Osteocyte (in vitro differentiated cells): ENCODE results near the gene SNTB2. TPM values are rescaled to one million over a fixed set of nuclear protein-coding genes. Genes with fewer than 3 reads are reported as not detected.

ENCODE experiments used
- DNase-seq: peaks from one replicate; pipeline ENCODE4 v3.0.0; 2021; ENCODE audit warnings: mixed read lengths; ENCODE audit not compliant: unreplicated experiment; ENCODE audit errors: extremely low spot score
- H3K27ac Mint-ChIP-seq: one replicate; pipeline ENCODE4 v1.8.0; 2021; ENCODE audit warnings: mild to moderate bottlenecking, mixed read lengths; ENCODE audit not compliant: unreplicated experiment
- H3K27me3 Mint-ChIP-seq: one replicate; pipeline ENCODE4 v1.8.0; 2021; ENCODE audit warnings: mixed read lengths; ENCODE audit not compliant: unreplicated experiment
- H3K36me3 Mint-ChIP-seq: one replicate; pipeline ENCODE4 v1.8.0; 2021; ENCODE audit warnings: mixed read lengths; ENCODE audit not compliant: unreplicated experiment
- H3K4me1 Mint-ChIP-seq: one replicate; pipeline ENCODE4 v1.8.0; 2021; ENCODE audit warnings: mixed read lengths; ENCODE audit not compliant: unreplicated experiment
- H3K4me3 Mint-ChIP-seq: one replicate; pipeline ENCODE4 v1.8.0; 2021; ENCODE audit warnings: mild to moderate bottlenecking, moderate library complexity, mixed read lengths; ENCODE audit not compliant: unreplicated experiment
- H3K9me3 Mint-ChIP-seq: one replicate; pipeline ENCODE4 v1.8.0; 2021; ENCODE audit warnings: mixed read lengths; ENCODE audit not compliant: unreplicated experiment
- total RNA-seq: library from RNA; stranded (reverse); gene quantifications from 2 replicates; pipeline ENCODE4 v1.2.1, GENCODE V29; 2021
- TF ChIP-seq, protein P1 (sequence below): fragments of 200-600 bp; sonication (generic); IDR thresholded peaks from 2 replicates; pipeline ENCODE4 v1.5.0; 2021; ENCODE audit warnings: antibody characterized with exemption, mild to moderate bottlenecking, moderate library complexity

The SNTB2 gene
- total RNA-seq, 1 donor from 2014 or later = 39.6 TPM

DNA sequence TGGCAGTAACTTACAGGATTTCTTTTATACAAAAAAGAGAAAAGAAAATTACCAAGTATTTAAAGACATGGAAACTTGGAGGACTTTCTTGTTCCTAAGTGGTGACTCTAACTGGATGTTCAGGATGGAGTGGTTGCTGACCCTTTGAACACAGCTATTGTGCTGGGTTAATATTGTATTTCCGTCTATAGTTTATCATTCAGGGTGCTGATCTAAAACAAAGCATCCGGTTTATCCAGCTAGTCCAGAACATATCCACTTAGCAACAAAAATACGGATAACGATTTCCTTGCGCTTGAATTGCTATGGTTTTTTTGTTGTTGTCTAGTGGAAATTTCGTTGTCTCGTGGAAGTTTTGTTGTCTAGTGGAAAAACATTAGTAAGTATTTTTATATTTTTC is 38.2 kb downstream of the SNTB2 start:
- no peak for DNase-seq
- TF ChIP-seq, protein P1, sequence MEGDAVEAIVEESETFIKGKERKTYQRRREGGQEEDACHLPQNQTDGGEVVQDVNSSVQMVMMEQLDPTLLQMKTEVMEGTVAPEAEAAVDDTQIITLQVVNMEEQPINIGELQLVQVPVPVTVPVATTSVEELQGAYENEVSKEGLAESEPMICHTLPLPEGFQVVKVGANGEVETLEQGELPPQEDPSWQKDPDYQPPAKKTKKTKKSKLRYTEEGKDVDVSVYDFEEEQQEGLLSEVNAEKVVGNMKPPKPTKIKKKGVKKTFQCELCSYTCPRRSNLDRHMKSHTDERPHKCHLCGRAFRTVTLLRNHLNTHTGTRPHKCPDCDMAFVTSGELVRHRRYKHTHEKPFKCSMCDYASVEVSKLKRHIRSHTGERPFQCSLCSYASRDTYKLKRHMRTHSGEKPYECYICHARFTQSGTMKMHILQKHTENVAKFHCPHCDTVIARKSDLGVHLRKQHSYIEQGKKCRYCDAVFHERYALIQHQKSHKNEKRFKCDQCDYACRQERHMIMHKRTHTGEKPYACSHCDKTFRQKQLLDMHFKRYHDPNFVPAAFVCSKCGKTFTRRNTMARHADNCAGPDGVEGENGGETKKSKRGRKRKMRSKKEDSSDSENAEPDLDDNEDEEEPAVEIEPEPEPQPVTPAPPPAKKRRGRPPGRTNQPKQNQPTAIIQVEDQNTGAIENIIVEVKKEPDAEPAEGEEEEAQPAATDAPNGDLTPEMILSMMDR = no peak
- Mint-ChIP-seq H3K9me3 (no peaks in the 10 kb centered on the region), H3K27ac (no peak overlapping the region), H3K4me3 (no peak overlapping the region), H3K4me1 (peaks cover 11% of the 10 kb centered on the region), H3K27me3 (no peaks in the 10 kb centered on the region), H3K36me3 (no peaks in the 10 kb centered on the region)

GRCh38 chr16:69233124-69233523 is 46.2 kb downstream of the SNTB2 start:
- no peak overlapping the region for H3K4me3 Mint-ChIP-seq
- TF ChIP-seq, protein P1 = no peak
- H3K4me1 Mint-ChIP-seq = peaks cover 19% of the 10 kb centered on the region
- no peaks in the 10 kb centered on the region for H3K36me3 Mint-ChIP-seq
- no peaks in the 10 kb centered on the region for H3K9me3 Mint-ChIP-seq
- peak overlapping the region; percentile 23 for H3K27ac Mint-ChIP-seq
- DNase-seq = no peak
- no peaks in the 10 kb centered on the region for H3K27me3 Mint-ChIP-seq

DNA sequence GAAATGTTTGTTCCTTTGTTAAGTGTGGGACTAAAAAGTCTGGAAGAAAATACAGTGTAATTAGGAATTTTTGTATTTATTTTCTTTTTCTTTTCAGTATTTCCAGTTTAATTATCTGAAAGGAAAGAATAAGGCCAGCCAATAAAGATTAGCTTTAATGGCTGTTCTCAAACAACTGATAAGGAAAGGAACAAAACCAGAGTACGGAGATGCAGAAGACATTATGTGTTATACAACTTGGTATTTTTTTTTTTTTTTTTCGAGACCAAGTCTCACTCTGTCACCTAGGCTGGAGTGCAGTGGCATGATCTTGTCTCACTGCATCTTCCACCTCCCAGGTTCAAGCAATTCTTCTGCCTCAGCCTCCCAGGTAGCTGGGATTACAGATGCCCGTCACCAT is 47.5 kb downstream of the SNTB2 start:
- Mint-ChIP-seq H3K4me3 (no peak overlapping the region), H3K27me3 (no peaks in the 10 kb centered on the region), H3K4me1 (peaks cover 19% of the 10 kb centered on the region), H3K27ac (no peak overlapping the region), H3K36me3 (no peaks in the 10 kb centered on the region), H3K9me3 (no peaks in the 10 kb centered on the region)
- TF ChIP-seq, protein P1 = no peak
- DNase-seq = no peak

GRCh38 chr16:69236319-69236718 is 49.4 kb downstream of the SNTB2 start:
- H3K4me3 Mint-ChIP-seq = no peak overlapping the region
- no peak overlapping the region for H3K27ac Mint-ChIP-seq
- H3K4me1 Mint-ChIP-seq = peaks cover 19% of the 10 kb centered on the region
- no peak for DNase-seq
- TF ChIP-seq, protein P1 = no peak
- no peaks in the 10 kb centered on the region for H3K27me3 Mint-ChIP-seq
- no peaks in the 10 kb centered on the region for H3K36me3 Mint-ChIP-seq
- no peaks in the 10 kb centered on the region for H3K9me3 Mint-ChIP-seq

DNA sequence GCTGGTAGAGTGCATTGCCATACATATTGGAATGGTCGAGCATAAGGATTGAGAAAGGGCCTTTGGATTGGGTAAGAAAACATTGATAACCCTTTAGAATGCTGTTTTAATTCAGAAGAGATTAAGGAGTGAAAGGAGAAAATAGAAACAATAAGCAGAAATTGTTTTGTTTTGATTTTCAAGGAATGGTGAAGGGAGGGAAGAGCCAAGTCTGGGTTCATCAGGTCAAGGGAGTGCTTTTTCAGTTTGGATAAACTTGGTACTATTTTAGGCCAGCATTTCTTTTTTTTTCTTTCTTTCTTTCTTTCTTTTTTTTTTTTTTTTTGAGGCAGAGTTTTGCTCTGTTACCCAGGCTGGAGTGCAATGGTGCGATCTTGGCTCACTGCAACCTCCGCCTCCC is 50.3 kb downstream of the SNTB2 start:
- no peaks in the 10 kb centered on the region for H3K9me3 Mint-ChIP-seq
- no peak overlapping the region for H3K4me3 Mint-ChIP-seq
- no peaks in the 10 kb centered on the region for H3K27me3 Mint-ChIP-seq
- H3K36me3 Mint-ChIP-seq = no peaks in the 10 kb centered on the region
- H3K27ac Mint-ChIP-seq = no peak overlapping the region
- H3K4me1 Mint-ChIP-seq = peaks cover 18% of the 10 kb centered on the region
- TF ChIP-seq, protein P1 = no peak
- DNase-seq = no peak
